Astrocyte (in vitro differentiated cells and primary cell): Measurements from ENCODE around the gene CMTR1. TPM values are rescaled to one million over a fixed set of nuclear protein-coding genes. Genes with fewer than 3 reads are reported as not detected.

Experiments
- DNase-seq: peaks from one replicate; pipeline ENCODE4 v3.0.0-alpha.2; 2010; ENCODE audit warnings: low read depth
- FAIRE-seq: peaks from 2 replicates; lab custom pipeline; 2011; peaks lifted over from hg19 to GRCh38; lab: Jason Lieb, UNC
- H2AFZ ChIP-seq: 2 replicates; pipeline ENCODE4 v1.6.0; 2012; ENCODE audit warnings: low read depth, low read length, inconsistent platforms
- H3K27ac ChIP-seq: 2 replicates; pipeline ENCODE4 v1.5.1; 2011; ENCODE audit warnings: low read depth, low read length, inconsistent platforms
- H3K27me3 ChIP-seq: 2 replicates; pipeline ENCODE4 v1.6.0; 2011; ENCODE audit warnings: low read length, inconsistent platforms; ENCODE audit not compliant: insufficient read depth
- H3K36me3 ChIP-seq: 2 replicates; pipeline ENCODE4 v1.5.1; 2011; ENCODE audit warnings: low read length, inconsistent platforms; ENCODE audit not compliant: insufficient read depth
- H3K4me1 ChIP-seq: 2 replicates; pipeline ENCODE4 v1.5.1; 2011; ENCODE audit warnings: low read length, inconsistent platforms; ENCODE audit not compliant: insufficient read depth
- H3K4me2 ChIP-seq: 2 replicates; pipeline ENCODE4 v1.6.0; 2012; ENCODE audit warnings: low read length, inconsistent platforms
- H3K4me3 ChIP-seq: 2 replicates; pipeline ENCODE4 v1.5.1; 2011; ENCODE audit warnings: low read depth, mild to moderate bottlenecking, low read length, inconsistent platforms; ENCODE audit not compliant: insufficient read depth
- H3K79me2 ChIP-seq: 2 replicates; pipeline ENCODE4 v1.6.0; 2012; ENCODE audit warnings: mild to moderate bottlenecking, low read length, inconsistent platforms; ENCODE audit not compliant: insufficient read depth
- H3K9ac ChIP-seq: 2 replicates; pipeline ENCODE4 v1.6.0; 2012; ENCODE audit warnings: mild to moderate bottlenecking, low read length, inconsistent platforms
- H3K9me3 ChIP-seq: 2 replicates; pipeline ENCODE4 v1.5.1; 2012; ENCODE audit warnings: low read depth, mild to moderate bottlenecking, low read length, inconsistent platforms; ENCODE audit not compliant: insufficient read depth
- H4K20me1 ChIP-seq: 2 replicates; pipeline ENCODE4 v1.6.0; 2012; ENCODE audit warnings: low read length, inconsistent platforms; ENCODE audit not compliant: insufficient read depth
- H3K27ac Mint-ChIP-seq: one replicate; pipeline ENCODE4 v1.8.0; 2021; ENCODE audit warnings: mild to moderate bottlenecking, mixed read lengths; ENCODE audit not compliant: unreplicated experiment
- H3K27me3 Mint-ChIP-seq: one replicate; pipeline ENCODE4 v1.8.0; 2021; ENCODE audit warnings: low read depth, mixed read lengths; ENCODE audit not compliant: unreplicated experiment
- H3K36me3 Mint-ChIP-seq: one replicate; pipeline ENCODE4 v1.8.0; 2021; ENCODE audit warnings: low read depth, mixed read lengths; ENCODE audit not compliant: unreplicated experiment
- H3K4me1 Mint-ChIP-seq: one replicate; pipeline ENCODE4 v1.8.0; 2021; ENCODE audit warnings: low read depth, mixed read lengths; ENCODE audit not compliant: unreplicated experiment
- H3K4me3 Mint-ChIP-seq: one replicate; pipeline ENCODE4 v1.8.0; 2021; ENCODE audit warnings: mild to moderate bottlenecking, moderate library complexity, mixed read lengths; ENCODE audit not compliant: unreplicated experiment
- H3K9me3 Mint-ChIP-seq: one replicate; pipeline ENCODE4 v1.8.0; 2021; ENCODE audit warnings: mild to moderate bottlenecking, mixed read lengths; ENCODE audit not compliant: unreplicated experiment
- EZH2 ChIP-seq: IDR thresholded peaks from 2 replicates; pipeline ENCODE4 v1.6.1; 2012; ENCODE audit warnings: mild to moderate bottlenecking, low read length, inconsistent platforms; ENCODE audit not compliant: insufficient read depth
- total RNA-seq: library from RNA; stranded (reverse); gene quantifications from 2 replicates; pipeline ENCODE4 v1.2.1, GENCODE V29; 2021
- TF ChIP-seq, protein P1 (sequence below): IDR thresholded peaks from 2 replicates; pipeline ENCODE4 v1.5.1; 2011; ENCODE audit warnings: low read depth, mild to moderate bottlenecking, inconsistent platforms, low read length, moderate library complexity; ENCODE audit not compliant: insufficient read depth

The CMTR1 gene
- total RNA-seq, 1 donor from 2014 or later, result 44.1 TPM

GRCh38 chr6:37438930-37439329 lies 5.9 kb downstream of the CMTR1 start:
- Histone ChIP-seq H3K9me3 (no peaks in the 10 kb centered on the region), H3K9ac (no peak overlapping the region), H3K4me3 (no peak overlapping the region), H3K27ac (no peak overlapping the region), H3K4me1 (peaks cover 5% of the 10 kb centered on the region), H2AFZ (no peak overlapping the region), H3K79me2 (peaks cover 38% of the 10 kb centered on the region), H3K36me3 (peaks cover 9% of the 10 kb centered on the region), H3K27me3 (no peaks in the 10 kb centered on the region), H4K20me1 (peaks cover 26% of the 10 kb centered on the region), H3K4me2 (no peak overlapping the region)
- no peak for FAIRE-seq
- Mint-ChIP-seq H3K4me3 (no peak overlapping the region), H3K27me3 (no peaks in the 10 kb centered on the region), H3K9me3 (no peaks in the 10 kb centered on the region), H3K27ac (no peak overlapping the region), H3K4me1 (no peaks in the 10 kb centered on the region), H3K36me3 (peaks cover 12% of the 10 kb centered on the region)
- TF ChIP-seq EZH2, result no peak
- TF ChIP-seq, protein P1, sequence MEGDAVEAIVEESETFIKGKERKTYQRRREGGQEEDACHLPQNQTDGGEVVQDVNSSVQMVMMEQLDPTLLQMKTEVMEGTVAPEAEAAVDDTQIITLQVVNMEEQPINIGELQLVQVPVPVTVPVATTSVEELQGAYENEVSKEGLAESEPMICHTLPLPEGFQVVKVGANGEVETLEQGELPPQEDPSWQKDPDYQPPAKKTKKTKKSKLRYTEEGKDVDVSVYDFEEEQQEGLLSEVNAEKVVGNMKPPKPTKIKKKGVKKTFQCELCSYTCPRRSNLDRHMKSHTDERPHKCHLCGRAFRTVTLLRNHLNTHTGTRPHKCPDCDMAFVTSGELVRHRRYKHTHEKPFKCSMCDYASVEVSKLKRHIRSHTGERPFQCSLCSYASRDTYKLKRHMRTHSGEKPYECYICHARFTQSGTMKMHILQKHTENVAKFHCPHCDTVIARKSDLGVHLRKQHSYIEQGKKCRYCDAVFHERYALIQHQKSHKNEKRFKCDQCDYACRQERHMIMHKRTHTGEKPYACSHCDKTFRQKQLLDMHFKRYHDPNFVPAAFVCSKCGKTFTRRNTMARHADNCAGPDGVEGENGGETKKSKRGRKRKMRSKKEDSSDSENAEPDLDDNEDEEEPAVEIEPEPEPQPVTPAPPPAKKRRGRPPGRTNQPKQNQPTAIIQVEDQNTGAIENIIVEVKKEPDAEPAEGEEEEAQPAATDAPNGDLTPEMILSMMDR, result no peak
- DNase-seq, result no peak

DNA sequence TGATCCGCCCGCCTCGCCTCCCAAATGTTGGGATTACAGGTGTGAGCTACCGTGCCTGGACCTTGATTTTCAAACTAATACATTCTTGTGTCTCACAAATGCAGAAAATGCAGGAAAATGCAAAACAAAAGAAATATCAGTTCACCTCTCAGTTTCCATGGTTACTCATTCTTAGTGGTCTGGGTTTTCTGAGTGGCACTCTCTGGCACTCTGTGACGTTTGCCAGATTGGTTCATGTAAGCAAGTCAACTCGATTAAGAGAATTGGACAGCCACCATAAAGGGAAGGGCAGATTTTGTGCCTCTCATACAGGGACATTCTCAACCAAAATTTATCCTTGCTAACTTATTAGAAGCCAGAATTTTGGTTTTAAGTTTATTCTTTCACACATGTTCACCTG lies 8.6 kb downstream of the CMTR1 start:
- H3K27ac ChIP-seq, result no peak overlapping the region
- no peaks in the 10 kb centered on the region for H3K9me3 Mint-ChIP-seq

More for the DNA sequence above, 8.6 kb downstream of the CMTR1 start:
- H3K4me3 Mint-ChIP-seq, result no peak overlapping the region
- H2AFZ ChIP-seq, result no peak overlapping the region
- H3K4me1 ChIP-seq, result no peaks in the 10 kb centered on the region
- FAIRE-seq (no peak), DNase-seq (no peak)
- H3K9ac ChIP-seq, result no peak overlapping the region
- H3K36me3 Mint-ChIP-seq, result peaks cover 16% of the 10 kb centered on the region
- peaks cover 13% of the 10 kb centered on the region for H3K79me2 ChIP-seq
- no peaks in the 10 kb centered on the region for H3K9me3 ChIP-seq
- H3K27me3 ChIP-seq, result no peaks in the 10 kb centered on the region
- peaks cover 21% of the 10 kb centered on the region for H4K20me1 ChIP-seq
- H3K4me2 ChIP-seq, result no peak overlapping the region
- no peak for TF ChIP-seq EZH2
- TF ChIP-seq, protein P1, result no peak
- H3K36me3 ChIP-seq, result peaks cover 18% of the 10 kb centered on the region
- no peak overlapping the region for H3K4me3 ChIP-seq
- H3K27me3 Mint-ChIP-seq, result no peaks in the 10 kb centered on the region
- H3K27ac Mint-ChIP-seq, result no peak overlapping the region
- H3K4me1 Mint-ChIP-seq, result no peaks in the 10 kb centered on the region
